HG03025 (cell line): Measurements from ENCODE around the gene SETD1B.
"Not testable (repeated sequence)": the region's sequence is repeated elsewhere in the genome, so short reads cannot be mapped to it uniquely, and the experiment has no call there.

ENCODE experiments used
- ATAC-seq: cut with Tn5 transposase; IDR thresholded peaks from one replicate; pipeline ENCODE4 v1.9.1; 2021; ENCODE audit warnings: mild to moderate bottlenecking, moderate library complexity; ENCODE audit not compliant: unreplicated experiment, low FRiP score

SETD1B gene

DNA sequence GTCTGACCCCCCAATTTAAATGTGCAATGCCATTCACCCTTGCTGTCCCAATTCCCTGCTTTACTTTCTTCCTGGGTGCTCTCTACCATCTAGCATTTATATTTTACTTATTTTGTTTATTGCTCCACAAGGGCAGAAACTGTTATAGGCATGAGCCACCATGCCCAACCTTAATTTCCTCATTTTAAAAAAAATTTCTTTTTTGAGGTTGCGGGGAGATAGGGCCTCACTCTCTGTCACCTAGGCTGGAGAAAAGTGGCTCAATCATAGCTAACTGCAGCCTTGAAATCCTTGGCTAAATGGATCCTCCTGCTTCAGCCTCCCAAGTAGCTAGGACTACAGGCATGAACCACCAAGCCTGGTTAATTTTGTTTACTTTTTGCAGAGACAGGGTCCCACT lies 41.9 kb downstream of the SETD1B start:
- no peak for ATAC-seq

DNA sequence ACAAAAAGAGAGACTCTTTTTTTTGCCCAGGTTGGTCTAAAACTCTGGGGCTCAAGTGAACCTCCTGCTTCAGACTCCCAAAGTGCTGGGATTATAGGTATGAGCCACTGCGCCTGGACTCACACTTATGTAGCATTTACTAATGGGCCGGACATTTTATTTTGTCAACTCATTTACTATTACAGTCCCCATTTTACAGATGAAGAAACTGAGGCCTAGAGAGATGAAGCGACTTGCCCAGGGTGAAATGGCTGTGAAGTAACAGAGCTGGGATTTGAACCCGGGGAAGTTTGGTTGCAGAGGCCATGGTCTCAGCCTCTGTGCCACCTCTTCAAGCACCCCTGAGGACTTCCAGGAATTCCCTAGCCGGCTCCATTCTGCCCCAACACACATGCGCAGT lies 45.4 kb downstream of the SETD1B start:
- ATAC-seq, result no peak

DNA sequence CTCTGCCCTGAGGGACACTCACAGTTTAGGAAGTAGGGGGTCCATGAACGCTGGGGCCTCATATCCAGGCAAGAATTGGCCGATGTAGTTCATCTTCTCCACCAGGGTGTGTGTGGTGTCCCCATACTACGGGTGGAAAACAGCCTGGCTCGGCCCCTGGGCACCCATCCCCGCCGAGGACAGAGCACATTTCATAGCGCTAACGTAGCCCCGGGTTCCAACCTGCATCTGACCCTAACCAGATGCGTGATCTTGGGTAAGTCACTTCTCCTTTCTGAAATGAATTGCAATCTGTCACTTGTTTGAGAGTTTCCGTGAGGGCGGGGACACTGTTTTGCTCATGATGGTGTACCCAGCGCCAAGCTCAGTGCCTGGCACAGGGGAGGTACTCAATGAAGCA lies 45.9 kb downstream of the SETD1B start:
- ATAC-seq, result no peak

- not testable (repeated sequence) for ATAC-seq
Observed at GRCh38 chr12:121852392-121852791, 48.6 kb downstream of the SETD1B start.

GRCh38 chr12:121857322-121858246 lies 53.8 kb downstream of the SETD1B start:
- ATAC-seq, result no peak

- no peak for ATAC-seq
Observed at GRCh38 chr12:121858318-121858661, 54.5 kb downstream of the SETD1B start.

DNA sequence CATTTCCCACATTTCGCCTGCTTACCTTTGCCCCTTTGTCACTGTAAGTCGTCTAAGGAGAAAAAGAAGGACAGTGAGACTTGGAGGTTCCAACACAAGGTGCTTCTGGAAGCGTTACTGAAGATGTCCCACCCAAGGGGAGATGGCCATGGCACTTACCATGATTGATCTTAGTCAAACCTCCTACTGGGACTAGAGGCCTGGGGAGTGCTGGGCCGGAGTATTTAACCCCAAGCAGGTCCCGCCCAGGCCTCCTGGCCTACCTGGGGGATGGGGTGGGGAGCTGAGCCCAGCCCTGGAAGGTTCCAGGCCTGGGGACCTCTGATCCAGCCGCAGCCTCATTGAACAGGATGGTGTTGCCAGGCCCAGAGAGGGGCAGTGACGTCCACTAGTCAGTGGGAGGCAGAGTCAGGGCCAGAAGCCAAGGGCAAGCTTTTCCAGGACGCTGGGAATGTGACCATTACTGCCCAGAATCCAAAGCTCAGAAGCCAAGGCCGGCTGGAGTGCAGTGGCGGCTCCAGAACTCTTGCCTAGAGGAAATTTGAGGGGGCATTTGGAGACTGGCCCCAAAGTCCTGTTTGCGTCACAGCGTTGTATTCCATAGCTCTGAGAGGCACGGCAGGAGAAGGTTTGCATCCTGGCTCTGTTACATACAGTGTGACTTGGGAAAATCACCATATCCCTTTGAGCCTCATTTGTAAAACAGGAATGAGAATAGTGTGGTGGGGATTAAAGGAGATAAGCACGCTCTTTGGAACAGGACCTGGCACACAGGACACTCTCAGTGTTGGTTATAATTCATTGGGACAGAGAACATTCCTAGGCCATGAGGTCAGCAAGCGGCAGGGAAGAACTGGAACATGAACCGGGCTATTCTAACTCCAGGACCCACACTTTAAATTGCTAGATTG lies 55.1 kb downstream of the SETD1B start, which contains the start of gene HPD:
HPD (minus strand) TSS at position 198 of the 911 bp plus-strand sequence; CDS start at position 162, 36 bp downstream.
- no peak for ATAC-seq

DNA sequence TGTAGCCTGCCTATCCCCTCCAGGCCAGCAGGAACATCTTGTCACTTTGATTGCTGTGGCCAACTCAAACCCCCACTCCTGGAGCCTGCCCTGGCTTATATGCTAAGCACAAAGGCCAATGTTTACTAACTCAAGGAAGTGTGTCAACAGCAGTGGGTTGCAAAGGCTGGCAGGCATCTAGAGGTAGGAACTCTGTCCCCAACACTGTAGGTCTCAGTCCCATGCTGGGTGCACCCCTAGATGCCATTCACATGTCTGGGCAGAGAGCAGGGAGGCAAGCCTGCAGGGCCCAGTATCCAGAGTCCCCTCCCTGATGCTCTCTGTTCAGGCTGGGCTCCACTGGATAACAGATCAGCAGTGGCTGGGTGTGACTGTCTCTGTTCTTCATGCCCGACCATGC lies 56.4 kb downstream of the SETD1B start:
- ATAC-seq, result no peak

DNA sequence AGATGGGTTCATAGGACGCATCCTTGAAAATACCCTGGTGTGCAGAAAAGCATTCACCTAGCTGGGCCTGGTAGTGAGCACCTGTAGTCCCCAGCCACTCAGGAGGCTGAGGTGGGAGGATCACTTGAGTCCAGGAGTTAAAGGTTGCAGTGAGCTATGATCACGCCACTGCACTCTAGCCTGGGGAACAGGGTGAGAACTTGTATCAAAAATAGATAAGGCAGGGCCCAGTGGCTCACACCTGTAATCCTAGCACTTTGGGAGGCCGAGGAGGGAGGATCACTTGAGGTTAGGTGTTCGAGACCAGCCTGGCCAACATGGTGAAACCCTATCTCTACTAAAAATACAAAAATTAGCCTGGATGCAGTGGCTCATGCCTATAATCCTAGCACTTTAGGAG lies 56.9 kb downstream of the SETD1B start:
- ATAC-seq, result not testable (repeated sequence)

DNA sequence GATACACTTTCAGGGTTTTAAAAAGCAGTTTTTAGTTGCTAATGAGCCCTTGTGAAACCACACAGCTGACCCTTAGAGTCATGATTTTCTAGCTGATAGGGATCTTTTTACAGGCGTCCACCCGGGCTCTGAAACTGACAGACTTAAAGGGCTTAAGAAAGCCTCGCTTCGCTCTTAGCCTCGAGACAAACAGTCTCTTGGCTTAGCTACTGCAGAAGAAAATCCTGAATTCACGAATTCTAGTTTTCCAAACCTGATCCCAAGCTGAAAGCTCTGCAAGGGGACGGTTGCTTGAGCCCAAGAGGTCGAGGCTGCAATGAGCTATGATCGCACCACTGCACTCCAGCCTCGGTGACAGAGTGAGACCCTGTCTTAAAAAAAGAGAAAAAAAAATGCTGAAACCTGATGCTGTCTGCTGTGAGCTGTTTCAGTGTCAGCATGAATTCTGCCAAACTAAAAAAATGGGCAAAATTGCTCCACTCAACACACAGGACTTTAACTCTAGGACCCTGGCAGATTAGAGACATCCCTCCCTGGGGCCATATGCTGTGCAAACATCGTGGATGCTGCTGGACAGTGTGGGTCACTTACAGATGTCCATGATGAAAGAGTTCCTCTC lies 57.9 kb downstream of the SETD1B start:
- no peak for ATAC-seq

DNA sequence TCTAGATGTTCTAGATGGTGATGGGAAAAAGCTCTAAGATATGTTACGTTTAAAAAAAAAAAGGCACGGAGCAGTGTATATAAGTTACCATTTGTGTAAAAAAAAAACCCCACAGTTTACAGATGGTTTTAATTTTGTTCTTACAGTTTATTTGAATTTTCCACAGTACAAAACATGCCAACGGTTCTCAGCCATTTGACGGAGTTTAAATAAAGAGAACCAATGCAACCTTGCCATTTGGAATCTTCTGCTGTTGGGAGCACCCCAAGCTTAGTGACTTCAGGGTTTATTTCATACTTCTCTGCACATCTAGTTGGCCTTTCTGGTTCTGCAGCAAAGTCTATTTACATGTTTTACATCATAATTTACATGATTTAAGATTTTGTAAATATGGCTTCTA lies 62.5 kb downstream of the SETD1B start:
- ATAC-seq, result no peak

DNA sequence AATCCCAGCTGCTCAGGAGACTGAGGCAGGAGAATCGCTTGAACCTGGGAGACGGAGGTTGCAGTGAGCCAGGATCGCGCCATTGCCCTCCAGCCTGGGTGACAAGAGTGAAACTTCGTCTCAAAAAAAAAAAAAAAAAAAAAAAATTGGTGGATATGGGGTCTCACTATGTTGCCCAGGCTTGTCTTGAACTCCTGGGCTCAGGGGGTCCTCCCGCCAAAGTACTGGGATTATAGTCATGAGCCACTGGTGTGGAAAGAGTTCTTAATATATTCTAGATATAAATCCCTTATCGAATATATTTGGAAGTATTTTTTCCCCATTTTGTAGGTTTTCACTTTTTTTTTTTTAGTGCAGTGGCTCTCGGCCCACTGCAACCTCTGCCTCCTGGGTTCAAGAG lies 65.4 kb downstream of the SETD1B start:
- ATAC-seq, result not testable (repeated sequence)

DNA sequence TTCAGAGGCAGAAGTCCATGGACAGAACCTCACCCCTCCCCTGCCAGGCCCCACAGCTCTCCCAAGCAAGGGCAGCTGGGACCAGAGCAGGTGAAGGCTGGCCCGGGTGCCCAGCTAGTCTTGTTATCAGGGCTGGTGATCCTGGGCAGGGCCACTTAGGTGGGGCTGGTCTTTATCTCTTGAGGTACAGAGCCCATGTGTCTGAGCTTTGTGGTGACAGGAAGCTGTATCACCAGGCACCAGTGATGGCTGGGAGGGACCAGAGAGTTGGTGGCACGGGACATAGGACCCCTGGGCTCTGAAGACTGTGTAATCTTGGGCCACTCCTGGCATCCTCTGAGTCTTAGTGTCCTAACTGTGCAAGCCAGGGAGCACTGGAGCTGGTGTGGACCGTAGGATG lies 67.7 kb downstream of the SETD1B start:
- ATAC-seq, result no peak

DNA sequence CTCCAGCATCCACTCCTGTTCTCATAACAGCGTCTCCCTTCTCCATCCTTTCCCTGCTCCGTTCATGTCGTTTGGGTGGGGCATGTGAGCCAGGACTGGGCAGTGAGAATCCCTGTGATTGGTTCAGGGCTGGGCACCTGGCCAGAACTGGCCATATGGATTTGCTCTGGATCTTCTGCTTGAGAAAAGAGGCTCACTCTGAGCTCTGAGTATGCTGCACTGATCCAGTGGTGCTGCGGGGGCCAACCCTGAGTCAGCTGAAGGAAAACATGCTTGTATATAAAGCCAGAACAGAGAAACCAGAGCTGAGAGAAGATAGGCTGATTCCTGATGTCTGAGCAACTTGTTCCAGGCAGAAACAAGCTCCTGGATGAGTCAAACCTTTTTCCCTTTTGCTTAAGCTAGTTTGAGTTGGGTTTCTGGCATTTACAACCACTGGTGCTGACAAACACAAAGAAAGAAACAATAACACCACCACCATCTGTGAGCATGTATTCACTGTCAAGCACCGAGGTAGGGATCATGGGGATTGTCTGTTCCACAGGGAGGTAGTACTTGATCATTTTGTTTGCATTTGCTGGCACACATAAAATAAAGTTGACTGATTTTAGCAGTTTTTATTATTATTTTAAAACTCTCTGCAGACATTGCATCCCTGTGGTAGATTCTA lies 68.9 kb downstream of the SETD1B start:
- no peak for ATAC-seq

DNA sequence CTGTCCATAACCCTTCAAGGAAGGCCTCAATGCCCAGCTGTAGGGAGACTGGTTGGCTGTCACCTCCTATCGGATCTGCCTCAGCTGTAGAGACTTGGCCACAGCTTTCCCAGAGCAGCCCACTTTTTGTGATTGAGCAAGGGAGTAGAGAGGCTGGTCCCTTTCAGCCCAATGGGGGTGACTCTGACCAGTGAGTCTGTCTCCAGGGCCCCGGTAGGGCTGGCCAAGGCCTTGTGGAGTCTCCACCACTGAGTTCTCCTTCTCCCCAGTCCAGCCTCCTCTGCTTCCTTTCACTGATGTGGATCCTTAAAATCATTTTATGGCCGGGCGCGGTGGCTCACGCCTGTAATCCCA lies 69.4 kb downstream of the SETD1B start:
- ATAC-seq, result no peak

- no peak for ATAC-seq
Observed at GRCh38 chr12:121874071-121874470, 70.3 kb downstream of the SETD1B start.

DNA sequence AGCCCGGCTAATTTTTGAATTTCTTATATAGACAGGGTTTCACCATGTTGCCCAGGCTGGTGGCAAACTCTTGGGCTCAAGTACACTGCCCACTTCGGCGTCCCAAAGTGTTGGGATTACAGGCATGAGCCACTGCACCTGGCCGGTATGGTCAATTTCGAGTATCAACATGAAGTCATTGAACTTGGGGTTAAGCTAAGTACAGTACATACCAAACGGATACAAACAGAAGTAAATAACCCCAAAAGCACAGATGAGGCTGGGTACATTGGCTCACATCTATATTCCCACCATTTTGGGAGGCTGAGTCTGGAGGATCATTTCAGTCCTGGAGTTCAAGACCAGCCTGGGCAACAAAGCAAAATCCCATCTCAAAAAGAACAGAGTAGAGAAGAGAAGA lies 71.8 kb downstream of the SETD1B start:
- no peak for ATAC-seq

GRCh38 chr12:121876080-121876447 lies 72.3 kb downstream of the SETD1B start:
- ATAC-seq, result not testable (repeated sequence)
